ENCODE measurements around the gene CCDC60. TPM values are rescaled to one million over a fixed set of nuclear protein-coding genes. Genes with fewer than 3 reads are reported as not detected.

The CCDC60 gene
- total RNA-seq, 1 donor from 2014 or later = not detected

- Mint-ChIP-seq H3K36me3 (ENCODE audit: low read depth) (no peaks in the 10 kb centered on the region), H3K4me3 (no peak overlapping the region), H3K27ac (no peak overlapping the region), H3K27me3 (peaks cover 9% of the 10 kb centered on the region), H3K4me1 (no peaks in the 10 kb centered on the region), H3K9me3 (no peaks in the 10 kb centered on the region)
- POLR2A ChIA-PET = no interaction called here
- ATAC-seq (ENCODE audit: low read depth) (no peak), DNase-seq (no peak)
- intact Hi-C loops (cut with micrococcal nuclease) = loop anchor here (2.0 kb wide), 1 partner anchor 214 kb away; no protein-coding TSS in a partner anchor
- CTCF ChIA-PET = interaction anchor here (1.1 to 2.0 kb wide), 3 partner anchors 10 to 458 kb away, joined by 3 to 7 read pairs (median 5); no protein-coding TSS in a partner anchor
- TF ChIP-seq CTCF (IDR thresholded peaks at IDR 0.05) = no peak
Measured at GRCh38 chr12:119444462-119445044, 110.0 kb downstream of the CCDC60 start.

GRCh38 chr12:119446459-119446858, 111.9 kb downstream of the CCDC60 start:
- Mint-ChIP-seq H3K27ac (no peak overlapping the region), H3K4me1 (no peaks in the 10 kb centered on the region), H3K27me3 (peaks cover 1% of the 10 kb centered on the region), H3K9me3 (no peaks in the 10 kb centered on the region), H3K4me3 (no peak overlapping the region), H3K36me3 (ENCODE audit: low read depth) (no peaks in the 10 kb centered on the region)
- no peak for TF ChIP-seq CTCF (IDR thresholded peaks at IDR 0.05)
- DNase-seq (no peak), ATAC-seq (ENCODE audit: low read depth) (no peak)
- ChIA-PET CTCF (interaction anchor here (1.0 to 1.3 kb wide), 2 partner anchors 11 to 221 kb away, joined by 3 read pairs; partner anchors contain the start of gene PRKAB1), POLR2A (no interaction called here)
- intact Hi-C loops (cut with micrococcal nuclease) = no loop called here

- no peaks in the 10 kb centered on the region for H3K27me3 Mint-ChIP-seq
- H3K9me3 Mint-ChIP-seq = no peaks in the 10 kb centered on the region
- intact Hi-C loops (cut with micrococcal nuclease) = no loop called here
- TF ChIP-seq CTCF (IDR thresholded peaks at IDR 0.05) = no peak
- no peaks in the 10 kb centered on the region for H3K4me1 Mint-ChIP-seq
- ChIA-PET POLR2A (no interaction called here), CTCF (interaction anchor here (1.0 to 1.3 kb wide), 2 partner anchors 11 to 220 kb away, joined by 3 read pairs; partner anchors contain the start of gene PRKAB1)
- no peak overlapping the region for H3K4me3 Mint-ChIP-seq
- ATAC-seq (ENCODE audit: low read depth) (no peak), DNase-seq (no peak)
- H3K36me3 Mint-ChIP-seq (ENCODE audit: low read depth) = no peaks in the 10 kb centered on the region
- H3K27ac Mint-ChIP-seq = no peak overlapping the region
Measured at GRCh38 chr12:119447126-119447525, 112.6 kb downstream of the CCDC60 start.

GRCh38 chr12:119447618-119448017, 113.1 kb downstream of the CCDC60 start:
- no peaks in the 10 kb centered on the region for H3K4me1 Mint-ChIP-seq
- no peak for ATAC-seq (ENCODE audit: low read depth)
- no peak for DNase-seq
- ChIA-PET POLR2A (no interaction called here), CTCF (no interaction called here)
- no peak for TF ChIP-seq CTCF (IDR thresholded peaks at IDR 0.05)
- H3K36me3 Mint-ChIP-seq (ENCODE audit: low read depth) = no peaks in the 10 kb centered on the region
- peaks cover 2% of the 10 kb centered on the region for H3K27me3 Mint-ChIP-seq
- H3K4me3 Mint-ChIP-seq = no peak overlapping the region
- no peak overlapping the region for H3K27ac Mint-ChIP-seq
- H3K9me3 Mint-ChIP-seq = no peaks in the 10 kb centered on the region
- intact Hi-C loops (cut with micrococcal nuclease) = no loop called here

- ChIA-PET CTCF (no interaction called here), POLR2A (no interaction called here)
- no peak for DNase-seq
Measured at GRCh38 chr12:119448611-119449131, 114.1 kb downstream of the CCDC60 start.

More at GRCh38 chr12:119448611-119449131, 114.1 kb downstream of the CCDC60 start:
- Mint-ChIP-seq H3K9me3 (no peaks in the 10 kb centered on the region), H3K4me1 (no peaks in the 10 kb centered on the region), H3K36me3 (ENCODE audit: low read depth) (no peaks in the 10 kb centered on the region), H3K27ac (no peak overlapping the region), H3K4me3 (no peak overlapping the region), H3K27me3 (peaks cover 2% of the 10 kb centered on the region)
- ATAC-seq (ENCODE audit: low read depth) = no peak
- intact Hi-C loops (cut with micrococcal nuclease) = no loop called here
- TF ChIP-seq CTCF (IDR thresholded peaks at IDR 0.05) = no peak

Measured in activated B cell treated with CpG ODN at 0.5 μM for 24 hours (primary cell).